H1 (cell line): ENCODE results near the gene C9. TPM values are rescaled to one million over a fixed set of nuclear protein-coding genes. Genes with fewer than 3 reads are reported as not detected.

Experiments used
- NRF1 ChIP-seq: IDR thresholded peaks from 2 replicates; pipeline ENCODE4 v1.6.1; 2011; ENCODE audit warnings: mild to moderate bottlenecking, low read depth, low read length, improper control_type of control experiment
- TCF12 ChIP-seq: IDR thresholded peaks from 2 replicates; pipeline ENCODE4 v1.6.1; 2011; ENCODE audit warnings: low read depth, mild to moderate bottlenecking, low read length
- polyA plus RNA-seq, 7 experiments: library from polyadenylated mRNA; depleted of rRNA in 3 of 7; stranded (reverse) in 5 of 7; unstranded in 2 of 7; fragments of >200 nt in 5 of 7; fragments of 200-250 nt in 2 of 7; gene quantifications; 1 replicate in 5 of 7; 2 replicates in 1 of 7; 4 replicates in 1 of 7; pipeline versions ENCODE4 v1.2.1 to v1.2.3, GENCODE V29; 2011 to 2013; ENCODE audit warnings: missing spikeins in 2 of 7, mixed read lengths in 2 of 7
- total RNA-seq: library from RNA; stranded (reverse); fragmentation: NEBNext Ultra II Directional; extraction: Animal tissue kit (Norgen Biotek cat#: 25700); gene quantifications from 2 replicates; pipeline ENCODE4 v1.2.1, GENCODE V29; 2021

The C9 gene
- total and polyA plus RNA-seq, 2 of the 8 experiments (the other 6 are each of a cell fraction or from before 2014, with no cell fraction given) = not detected

DNA sequence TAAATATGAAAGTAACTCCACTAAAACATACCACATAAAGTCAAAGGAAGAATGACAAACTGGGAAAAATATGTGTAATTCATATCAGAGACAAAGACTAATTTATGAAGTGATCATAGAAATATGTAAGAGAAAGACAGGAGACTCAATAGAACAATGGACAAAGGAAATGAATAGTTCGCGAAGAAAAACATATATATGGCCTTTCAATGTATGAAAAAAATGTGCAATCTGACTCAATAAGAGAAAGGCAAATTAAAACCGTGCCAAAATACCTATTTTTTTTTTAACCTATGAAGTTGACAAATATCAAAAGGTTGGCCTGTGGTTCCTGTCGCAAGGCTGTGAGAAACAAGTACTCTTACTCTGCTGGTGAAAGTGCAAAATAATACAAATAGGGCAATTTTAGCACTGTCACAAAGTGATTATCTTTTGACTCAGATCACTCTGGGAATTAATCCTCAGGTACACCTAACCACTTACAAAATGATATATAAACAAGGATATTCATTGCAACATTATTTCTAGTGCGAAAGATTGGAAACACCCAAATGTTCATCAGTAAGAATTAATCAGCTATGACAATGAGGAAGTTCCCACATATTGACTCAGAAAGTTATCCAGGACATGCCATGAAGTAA is 3.7 kb downstream of the C9 start (continued):
- no peak for TF ChIP-seq TCF12
- TF ChIP-seq NRF1 = no peak
